Aorta (tissue), 4 donors: Measurements from ENCODE around the gene MIER1. TPM values are rescaled to one million over a fixed set of nuclear protein-coding genes. Genes with fewer than 3 reads are reported as not detected.

Experiments
- polyA plus RNA-seq, 2 donors: library from polyadenylated mRNA; stranded (reverse); fragments of 200-250 nt; gene quantifications; one replicate each; pipeline ENCODE4 v1.2.3, GENCODE V29; 2013
- total RNA-seq, 2 donors: library from RNA; stranded (reverse); fragmentation: NEBNext Ultra II Directional; extraction: Animal tissue kit (Norgen Biotek cat#: 25700); gene quantifications; one replicate each; pipeline ENCODE4 v1.2.1, GENCODE V29; 2021
- donor health status: healthy with polysubstance abuse.
- donor health status: Bipolar disorder and iron deficiency.
- donor health status: DM: no; HTN: no; CAD: no.
- donor health status: DM: yes; HTN: yes; CAD: no.

MIER1 gene
- total and polyA plus RNA-seq, 4 donors, result 20.1 to 55.7 (median 44.3) TPM

Other genes with a start within 250 kb of the MIER1 start
- gene DYNLT5, start 172.5 kb upstream of the MIER1 start, total RNA-seq, result 10 to 100 TPM in 1 of 2 donors, 1 to 10 TPM in 1; 3.3 to 10.3 TPM
- gene DYNLT5, start 172.5 kb upstream of the MIER1 start, polyA plus RNA-seq, result under 1 TPM in 1 of 2 donors, not detected in 1; 0.23 TPM
- not detected for gene INSL5, start 123.7 kb upstream of the MIER1 start, total RNA-seq
- gene INSL5, start 123.7 kb upstream of the MIER1 start, polyA plus RNA-seq, result not detected
- gene DNAI4, start 134 bp upstream of the MIER1 start, total RNA-seq, result 10 to 100 TPM; 20.8 to 24.2 TPM
- 1 to 10 TPM in 1 of 2 donors, under 1 TPM in 1; 0.63 to 2.9 TPM for gene DNAI4, start 134 bp upstream of the MIER1 start, polyA plus RNA-seq
- gene SLC35D1, start 129.2 kb downstream of the MIER1 start, total RNA-seq, result 10 to 100 TPM; 14.1 to 17.8 TPM
- gene SLC35D1, start 129.2 kb downstream of the MIER1 start, polyA plus RNA-seq, result 1 to 10 TPM; 2.9 to 6.8 TPM
- not detected for gene C1orf141, start 210.0 kb downstream of the MIER1 start, total RNA-seq
- gene C1orf141, start 210.0 kb downstream of the MIER1 start, polyA plus RNA-seq, result under 1 TPM in 1 of 2 donors, not detected in 1; 0.13 TPM
- under 1 TPM in 1 of 2 donors, not detected in 1; 0.21 TPM for gene IL23R, start 241.5 kb downstream of the MIER1 start, total RNA-seq
- gene IL23R, start 241.5 kb downstream of the MIER1 start, polyA plus RNA-seq, result not detected